Measurements from ENCODE around the gene PGM5. TPM values are rescaled to one million over a fixed set of nuclear protein-coding genes. Genes with fewer than 3 reads are reported as not detected.

Gene PGM5
- total RNA-seq, 4 donors from 2014 or later: 13.3 to 44.0 (median 29.9) TPM

DNA sequence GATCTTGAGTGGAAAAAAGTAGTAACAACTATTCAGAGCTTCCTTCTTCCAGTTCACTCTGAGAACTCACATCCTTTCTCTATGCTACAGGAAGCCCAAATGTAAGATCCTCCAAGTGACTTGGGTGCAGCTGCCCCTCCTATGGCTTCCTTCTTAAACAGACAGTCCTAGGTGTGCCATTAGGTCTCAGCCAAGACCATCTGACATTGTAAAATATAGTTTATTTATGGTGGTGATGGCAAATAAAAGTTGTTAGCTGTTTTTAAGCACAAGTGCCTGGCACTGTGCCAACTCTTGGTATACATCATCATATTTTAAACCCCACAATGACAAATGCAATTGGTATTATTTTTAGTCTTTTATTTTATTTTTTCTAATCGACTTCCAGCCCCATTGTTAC is 126.1 kb downstream of the PGM5 start:
- H3K27ac ChIP-seq: no peak overlapping the region
- intact Hi-C loops (cut with DNase I; ENCODE audit: low total_unique reads): no loop called here
- ATAC-seq (no peak), DNase-seq (no peak)
- TF ChIP-seq, protein P1, sequence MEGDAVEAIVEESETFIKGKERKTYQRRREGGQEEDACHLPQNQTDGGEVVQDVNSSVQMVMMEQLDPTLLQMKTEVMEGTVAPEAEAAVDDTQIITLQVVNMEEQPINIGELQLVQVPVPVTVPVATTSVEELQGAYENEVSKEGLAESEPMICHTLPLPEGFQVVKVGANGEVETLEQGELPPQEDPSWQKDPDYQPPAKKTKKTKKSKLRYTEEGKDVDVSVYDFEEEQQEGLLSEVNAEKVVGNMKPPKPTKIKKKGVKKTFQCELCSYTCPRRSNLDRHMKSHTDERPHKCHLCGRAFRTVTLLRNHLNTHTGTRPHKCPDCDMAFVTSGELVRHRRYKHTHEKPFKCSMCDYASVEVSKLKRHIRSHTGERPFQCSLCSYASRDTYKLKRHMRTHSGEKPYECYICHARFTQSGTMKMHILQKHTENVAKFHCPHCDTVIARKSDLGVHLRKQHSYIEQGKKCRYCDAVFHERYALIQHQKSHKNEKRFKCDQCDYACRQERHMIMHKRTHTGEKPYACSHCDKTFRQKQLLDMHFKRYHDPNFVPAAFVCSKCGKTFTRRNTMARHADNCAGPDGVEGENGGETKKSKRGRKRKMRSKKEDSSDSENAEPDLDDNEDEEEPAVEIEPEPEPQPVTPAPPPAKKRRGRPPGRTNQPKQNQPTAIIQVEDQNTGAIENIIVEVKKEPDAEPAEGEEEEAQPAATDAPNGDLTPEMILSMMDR (IDR thresholded peaks at IDR 0.05 in 4 of 5, conservative IDR thresholded peaks at IDR 0.05 in 1 of 5): no peak
- no peak for TF ChIP-seq POLR2A (IDR thresholded peaks at IDR 0.05)
- in situ Hi-C loops (cut with MboI; ENCODE audit: low sequenced_read_pairs in 4 of 4): no loop called here
- H3K4me3 ChIP-seq: no peak overlapping the region
- H3K4me1 ChIP-seq: no peaks in the 10 kb centered on the region
- H3K27me3 ChIP-seq: no peaks in the 10 kb centered on the region
- peaks cover 0 to 6% (median 0%) of the 10 kb centered on the region in 3 donors for H3K9me3 ChIP-seq
- H3K36me3 ChIP-seq: peaks cover 0 to 24% of the 10 kb centered on the region in 2 donors

DNA sequence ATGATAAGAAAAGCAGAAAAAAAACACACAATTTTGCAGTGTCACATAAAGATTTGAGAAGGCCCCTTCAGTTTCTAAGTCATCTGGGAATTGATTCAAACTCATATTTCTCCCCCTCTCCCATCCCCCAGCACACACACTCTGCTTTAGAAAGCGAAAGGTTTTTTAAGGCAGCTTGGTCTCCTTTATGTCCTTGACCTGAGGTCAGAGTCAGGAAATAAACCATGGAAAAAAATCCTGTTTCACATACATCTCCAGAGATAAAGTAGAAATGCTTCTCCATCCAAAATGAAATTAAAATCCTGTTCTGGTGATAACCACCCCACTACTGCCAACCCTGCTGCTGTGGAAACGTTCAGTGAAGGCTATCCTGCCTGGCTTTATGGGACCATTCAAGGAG is 131.7 kb downstream of the PGM5 start:
- in situ Hi-C loops (cut with MboI; ENCODE audit: low sequenced_read_pairs in 4 of 4): no loop called here
- no peak for DNase-seq
- peaks cover 0 to 6% (median 0%) of the 10 kb centered on the region in 3 donors for H3K9me3 ChIP-seq
- no peak overlapping the region for H3K4me3 ChIP-seq
- TF ChIP-seq, protein P1 (IDR thresholded peaks at IDR 0.05 in 4 of 5, conservative IDR thresholded peaks at IDR 0.05 in 1 of 5): no peak
- TF ChIP-seq POLR2A (IDR thresholded peaks at IDR 0.05): no peak
- H3K27ac ChIP-seq: no peak overlapping the region
- ATAC-seq: no peak
- intact Hi-C loops (cut with DNase I; ENCODE audit: low total_unique reads): no loop called here
- no peaks in the 10 kb centered on the region for H3K27me3 ChIP-seq
- no peaks in the 10 kb centered on the region for H3K4me1 ChIP-seq
- H3K36me3 ChIP-seq: peaks cover 0 to 24% of the 10 kb centered on the region in 2 donors

DNA sequence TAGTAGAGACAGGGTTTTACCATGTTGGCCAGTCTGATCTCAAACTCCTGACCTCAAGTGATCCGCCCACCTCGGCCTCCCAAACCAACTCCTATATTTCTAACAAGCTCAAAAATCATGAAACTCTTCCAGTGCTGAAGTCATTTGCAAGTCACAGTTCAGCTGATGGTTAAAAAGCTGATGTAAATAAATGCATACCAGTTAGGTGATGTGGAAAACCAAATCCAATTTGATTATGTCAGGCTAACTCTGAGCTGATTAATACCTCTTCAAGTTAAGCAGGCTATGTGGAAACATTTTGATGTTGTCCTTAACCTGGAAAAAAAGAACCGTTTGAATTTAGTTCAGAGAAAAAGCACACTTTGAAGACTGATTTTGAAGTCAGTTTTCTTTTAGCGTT is 133.2 kb downstream of the PGM5 start:
- H3K36me3 ChIP-seq: peaks cover 0 to 23% of the 10 kb centered on the region in 2 donors

DNA sequence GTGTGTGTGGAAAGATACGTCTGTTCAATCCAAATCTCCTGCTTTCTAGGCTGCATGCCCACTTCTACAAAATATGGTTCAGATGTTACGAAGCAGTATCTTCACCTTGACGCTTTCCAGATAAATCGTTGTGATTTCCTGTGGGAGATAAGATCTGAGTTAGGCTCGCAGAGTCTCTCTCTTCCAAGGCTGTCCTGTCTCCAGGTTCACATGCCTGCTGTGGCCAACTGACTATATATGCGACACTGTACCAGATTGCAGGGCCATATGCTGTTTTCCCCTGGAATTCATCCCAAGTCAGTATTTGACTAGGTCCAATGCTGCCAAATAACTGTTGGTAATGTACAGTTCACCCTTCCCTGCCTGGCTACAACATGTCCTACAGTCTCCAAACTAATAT is 136.4 kb downstream of the PGM5 start:
- Histone ChIP-seq H3K27me3 (no peaks in the 10 kb centered on the region), H3K4me3 (no peak overlapping the region), H3K4me1 (peaks cover 0 to 6% of the 10 kb centered on the region in 2 donors), H3K9me3 (no peaks in the 10 kb centered on the region), H3K27ac (no peak overlapping the region), H3K36me3 (no peaks in the 10 kb centered on the region)
- TF ChIP-seq, protein P1 (IDR thresholded peaks at IDR 0.05 in 4 of 5, conservative IDR thresholded peaks at IDR 0.05 in 1 of 5): no peak
- TF ChIP-seq POLR2A (IDR thresholded peaks at IDR 0.05): no peak
- no peak for DNase-seq
- in situ Hi-C loops (cut with MboI; ENCODE audit: low sequenced_read_pairs in 4 of 4) (no loop called here), intact Hi-C loops (cut with DNase I; ENCODE audit: low total_unique reads) (loop anchor here (10.0 kb wide), 1 partner anchor 48 kb away; no protein-coding TSS in a partner anchor)
- ATAC-seq: no peak

More for the DNA sequence above, 133.2 kb downstream of the PGM5 start:
- DNase-seq (no peak), ATAC-seq (no peak)
- H3K27ac ChIP-seq: no peak overlapping the region
- H3K9me3 ChIP-seq: peaks cover 0 to 6% (median 0%) of the 10 kb centered on the region in 3 donors
- no peaks in the 10 kb centered on the region for H3K27me3 ChIP-seq
- H3K4me3 ChIP-seq: no peak overlapping the region
- in situ Hi-C loops (cut with MboI; ENCODE audit: low sequenced_read_pairs in 4 of 4) (no loop called here), intact Hi-C loops (cut with DNase I; ENCODE audit: low total_unique reads) (loop anchor here (10.0 kb wide), 1 partner anchor 45 kb away; no protein-coding TSS in a partner anchor)
- TF ChIP-seq POLR2A (IDR thresholded peaks at IDR 0.05): no peak
- TF ChIP-seq, protein P1 (IDR thresholded peaks at IDR 0.05 in 4 of 5, conservative IDR thresholded peaks at IDR 0.05 in 1 of 5): no peak
- no peaks in the 10 kb centered on the region for H3K4me1 ChIP-seq

DNA sequence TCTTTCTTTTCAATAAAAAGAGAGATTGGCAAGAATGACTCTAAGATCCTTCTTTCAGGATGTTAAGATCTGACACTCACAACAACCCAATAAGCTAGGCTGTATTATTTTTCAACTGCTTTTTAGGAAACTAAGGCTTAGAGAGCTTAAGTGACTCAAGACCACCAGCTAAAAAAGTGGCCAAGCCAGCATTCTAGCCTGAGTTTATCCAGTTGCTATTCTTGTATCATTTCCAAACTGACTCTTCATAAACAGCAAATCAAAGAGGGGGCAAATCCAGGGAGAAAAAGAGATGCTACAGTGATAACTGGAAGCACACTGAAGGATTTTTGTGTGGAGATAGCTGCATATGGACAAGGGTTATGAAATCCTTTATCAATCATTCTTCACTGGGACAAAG is 137.1 kb downstream of the PGM5 start:
- Histone ChIP-seq H3K9me3 (no peaks in the 10 kb centered on the region), H3K4me1 (peaks cover 0 to 6% of the 10 kb centered on the region in 2 donors), H3K27ac (no peak overlapping the region), H3K27me3 (no peaks in the 10 kb centered on the region), H3K4me3 (no peak overlapping the region), H3K36me3 (no peaks in the 10 kb centered on the region)
- in situ Hi-C loops (cut with MboI; ENCODE audit: low sequenced_read_pairs in 4 of 4): no loop called here
- intact Hi-C loops (cut with DNase I; ENCODE audit: low total_unique reads): loop anchor here (10.0 kb wide), 1 partner anchor 49 kb away; no protein-coding TSS in a partner anchor
- ATAC-seq (no peak), DNase-seq (no peak)
- TF ChIP-seq, protein P1 (IDR thresholded peaks at IDR 0.05 in 4 of 5, conservative IDR thresholded peaks at IDR 0.05 in 1 of 5): no peak
- no peak for TF ChIP-seq POLR2A (IDR thresholded peaks at IDR 0.05)

Measured in gastrocnemius medialis (tissue), 4 donors.